GM18909 (cell line): ENCODE data around the gene ADNP.

ENCODE experiments used
- ATAC-seq: cut with Tn5 transposase; IDR thresholded peaks from one replicate; pipeline ENCODE4 v1.9.1; 2021; ENCODE audit warnings: mild to moderate bottlenecking; ENCODE audit not compliant: unreplicated experiment, poor library complexity

Gene ADNP

DNA sequence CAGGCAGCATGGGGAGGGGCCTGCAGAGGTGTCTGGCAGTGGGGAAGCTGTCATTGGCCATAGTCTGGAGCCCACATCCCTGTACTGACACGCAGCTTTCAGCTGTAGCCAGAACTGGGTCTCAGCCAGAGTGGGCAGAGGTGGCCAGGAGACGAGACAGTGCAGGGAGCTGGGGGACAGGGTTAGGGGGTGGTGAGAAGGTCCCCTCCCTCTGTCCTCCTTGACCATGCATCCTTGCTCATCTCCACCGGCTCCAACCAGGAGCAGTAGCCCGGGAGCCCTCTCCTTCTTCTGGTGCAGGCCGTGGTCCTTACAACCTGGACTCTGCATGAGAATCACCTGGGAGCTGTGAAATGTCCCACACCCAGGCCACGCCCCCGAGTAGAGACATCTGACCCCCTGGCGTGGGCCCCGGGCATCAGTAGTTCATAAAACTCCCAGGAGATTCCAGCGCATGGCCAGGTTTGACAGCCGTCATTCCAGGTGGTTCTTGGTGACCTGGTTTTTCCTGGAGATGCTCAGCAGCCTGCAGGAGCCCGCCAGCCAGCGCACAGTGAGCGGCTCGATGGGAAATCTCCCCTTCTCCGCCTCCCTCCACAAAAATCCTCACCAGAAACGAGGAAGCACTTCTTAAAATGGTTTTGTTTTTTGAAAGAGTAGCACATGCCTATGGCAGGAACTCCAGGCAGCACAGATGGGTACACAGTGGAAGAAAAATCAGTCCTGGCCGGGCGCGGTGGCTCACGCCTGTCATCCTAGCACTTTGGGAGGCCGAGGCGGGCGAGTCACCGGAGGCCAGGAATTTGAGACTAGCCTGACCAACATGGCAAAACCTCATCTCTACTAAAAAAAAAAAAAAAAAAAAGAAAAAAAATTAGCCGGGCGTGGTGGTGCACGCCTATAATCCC, 56.2 kb downstream of the ADNP start:
- ATAC-seq = no peak

DNA sequence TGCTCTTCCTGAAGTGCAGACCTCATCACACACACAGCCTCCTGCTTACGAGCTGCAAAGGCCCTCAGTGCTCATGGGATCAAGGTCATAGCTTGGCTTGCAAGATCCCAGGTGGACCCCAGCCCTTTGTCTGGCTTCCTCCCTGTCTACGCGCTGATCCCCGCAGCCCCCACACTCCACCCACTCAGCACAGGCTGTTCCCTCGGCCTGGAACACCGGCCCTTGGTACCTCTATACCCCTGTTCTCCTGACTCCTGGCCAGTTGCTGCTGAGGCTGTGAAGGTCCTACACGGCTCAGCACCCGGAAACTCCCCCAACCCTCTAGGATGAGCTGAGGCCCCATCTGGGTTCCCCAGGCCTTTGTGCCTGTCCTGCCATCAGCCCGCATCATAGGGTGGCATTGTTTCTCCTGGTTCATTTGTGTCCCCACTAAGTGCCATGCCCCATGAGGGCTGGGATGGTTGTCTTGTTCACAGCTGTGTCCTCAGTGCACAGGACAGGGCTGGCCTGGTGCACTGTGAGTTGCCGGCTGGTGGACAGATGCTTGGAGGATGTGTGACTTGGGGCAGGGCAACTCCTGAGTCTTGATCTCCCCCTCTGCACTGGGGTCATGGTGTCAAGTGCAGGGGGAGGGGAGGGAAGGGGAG, 57.0 kb downstream of the ADNP start:
- no peak for ATAC-seq

DNA sequence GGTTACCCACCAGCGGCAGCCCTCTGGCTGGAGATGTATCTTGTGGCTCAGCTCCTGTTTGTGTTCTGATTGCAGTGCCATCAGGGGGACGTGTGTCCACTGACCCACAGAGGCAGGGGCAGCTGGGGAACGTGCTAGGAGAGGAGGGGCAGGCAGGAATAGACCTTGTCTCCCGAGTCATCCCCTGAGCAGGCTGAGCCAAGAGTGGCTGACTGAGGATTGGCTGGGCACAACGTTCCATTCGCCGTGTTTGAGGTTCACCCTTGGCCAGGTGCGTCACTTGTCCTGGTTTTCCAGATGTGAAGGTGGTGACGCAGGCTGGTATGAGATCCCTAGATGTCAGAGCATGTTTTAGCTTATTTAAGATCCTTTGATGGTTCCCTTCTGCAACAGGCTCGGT, 57.7 kb downstream of the ADNP start:
- no peak for ATAC-seq

DNA sequence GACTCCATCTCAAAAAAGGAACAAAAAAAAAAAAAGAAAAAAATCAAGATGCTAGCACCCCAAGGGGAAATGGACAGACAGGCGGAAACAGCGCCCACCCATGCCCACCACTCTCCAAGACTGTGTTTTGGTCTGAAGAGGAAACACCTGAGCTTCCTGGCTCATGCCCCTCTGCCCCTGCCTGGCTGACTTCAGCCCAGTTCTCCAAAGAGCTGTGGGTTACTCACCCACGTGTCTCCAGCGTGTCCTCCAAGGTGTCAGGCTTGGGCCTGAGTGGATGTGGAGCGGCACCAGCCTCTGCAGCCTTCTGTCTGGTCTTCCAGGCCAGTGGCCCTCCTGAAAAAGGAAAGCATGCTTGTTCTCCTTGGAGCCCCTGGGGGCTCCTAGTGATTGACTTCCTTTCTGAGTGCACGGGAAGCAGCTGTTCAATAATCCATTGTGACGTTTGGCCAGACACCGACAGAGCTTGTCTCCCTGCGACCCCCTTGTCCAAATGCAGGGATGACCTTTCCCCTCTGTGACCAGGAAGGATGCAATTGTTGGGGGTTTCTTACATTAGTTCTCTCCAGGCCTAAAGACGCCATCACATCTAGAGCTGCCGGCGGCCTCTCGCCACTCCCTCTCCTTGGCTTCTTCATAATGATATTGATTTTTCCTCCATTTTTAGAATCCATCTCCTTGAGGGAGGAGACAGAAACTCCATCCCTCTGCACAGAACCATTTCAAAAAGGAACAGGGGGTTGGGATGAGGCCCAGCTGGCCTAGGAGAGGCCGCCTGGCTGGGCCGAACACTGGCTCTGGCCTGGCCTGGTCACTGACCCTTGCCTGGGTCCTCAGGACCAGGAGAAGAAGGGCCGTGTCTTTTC, 58.4 kb downstream of the ADNP start:
- no peak for ATAC-seq

DNA sequence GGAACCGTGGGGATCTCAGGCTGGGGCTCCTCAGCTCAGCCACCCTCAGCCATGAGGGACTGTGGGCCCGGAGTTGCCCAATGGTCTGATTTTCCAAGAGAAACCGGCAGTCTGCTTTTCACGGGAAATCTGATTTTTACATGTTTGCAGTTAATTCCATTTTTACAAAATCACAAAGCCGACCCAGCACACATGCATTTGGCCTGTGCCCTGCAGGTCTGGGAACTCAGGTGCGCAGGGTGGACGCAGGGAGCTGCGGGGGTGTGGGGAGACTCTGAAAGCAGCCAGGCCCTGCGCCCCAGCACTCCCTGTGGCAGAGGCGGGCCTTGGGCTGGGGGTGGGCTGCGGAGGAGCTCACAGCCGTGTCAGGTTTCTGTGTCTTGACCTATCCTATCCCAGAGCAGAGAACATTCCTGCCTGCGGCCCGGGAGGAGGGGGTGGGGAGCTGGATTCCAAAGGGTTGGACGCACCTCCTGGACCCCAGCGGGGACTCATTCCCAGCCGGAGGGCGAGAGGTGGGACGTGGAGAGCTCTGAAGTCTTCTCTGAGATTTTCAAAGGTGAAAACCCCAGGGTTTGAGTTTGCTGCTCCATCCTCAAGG, 60.6 kb downstream of the ADNP start:
- ATAC-seq = no peak

DNA sequence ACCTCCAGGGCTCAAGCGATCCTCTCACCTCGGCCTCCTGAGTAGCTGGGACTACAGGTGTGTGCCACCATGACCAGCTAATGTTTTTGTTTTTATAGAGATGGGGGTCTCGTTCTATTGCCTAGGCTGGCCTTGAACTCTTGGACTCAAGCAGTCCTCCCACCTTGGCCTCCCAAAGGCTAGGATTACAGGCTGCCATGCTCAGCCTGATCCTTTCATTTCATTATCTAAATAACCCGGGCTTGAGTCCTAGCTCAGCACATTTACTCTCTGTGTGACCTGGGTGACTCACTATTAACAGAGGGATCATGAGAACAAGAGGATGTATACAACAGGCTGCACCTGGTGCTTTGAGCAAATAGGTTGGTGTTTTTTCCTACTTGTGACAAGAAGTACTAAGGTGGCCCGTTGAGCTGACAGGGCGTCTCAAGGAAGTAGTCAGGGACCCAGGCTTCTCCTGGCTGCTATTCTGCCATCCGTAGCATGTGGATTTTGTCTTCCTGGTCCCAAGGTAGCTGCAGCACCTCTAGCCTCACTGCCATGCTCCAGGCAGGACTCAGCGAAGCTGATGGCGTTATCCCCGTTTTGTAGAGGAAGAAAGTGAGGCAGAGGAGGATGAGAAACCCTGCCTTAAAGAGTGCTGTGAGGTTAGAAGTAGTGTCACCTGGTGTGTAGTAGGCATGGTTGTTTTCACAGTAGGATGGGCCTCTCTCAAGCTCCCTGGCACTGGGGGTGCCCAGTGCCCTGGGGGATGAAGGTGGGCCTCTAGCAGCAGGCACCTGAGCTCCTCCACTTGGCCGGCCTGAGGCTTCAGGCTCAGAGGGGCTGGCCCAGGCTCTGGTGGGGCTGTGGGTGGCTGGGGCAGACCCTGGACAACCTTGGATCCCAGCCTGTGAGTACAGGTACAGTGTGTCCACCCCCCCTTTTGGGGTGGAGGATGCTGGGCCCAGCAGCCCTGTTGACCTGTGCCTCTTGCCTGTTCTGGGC, 62.4 kb downstream of the ADNP start:
- no peak for ATAC-seq

DNA sequence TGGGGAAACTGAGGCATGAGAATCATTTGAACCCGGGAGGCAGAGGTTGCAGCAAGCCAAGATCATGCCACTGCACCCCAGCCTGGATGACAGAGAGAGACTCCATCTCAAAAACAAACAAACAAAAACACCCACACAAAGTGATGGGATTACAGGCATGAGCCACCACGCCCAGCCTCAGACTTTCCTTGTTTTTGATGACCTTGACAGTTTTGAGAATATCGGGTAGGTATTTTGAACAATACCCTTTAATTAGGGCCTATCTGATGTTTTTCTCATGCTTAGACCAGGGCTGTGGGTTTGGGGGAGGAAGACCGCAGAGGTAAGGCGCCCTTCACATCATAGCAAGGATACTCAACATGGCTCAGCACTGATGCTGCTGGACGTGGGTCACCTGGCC, 63.4 kb downstream of the ADNP start:
- no peak for ATAC-seq

DNA sequence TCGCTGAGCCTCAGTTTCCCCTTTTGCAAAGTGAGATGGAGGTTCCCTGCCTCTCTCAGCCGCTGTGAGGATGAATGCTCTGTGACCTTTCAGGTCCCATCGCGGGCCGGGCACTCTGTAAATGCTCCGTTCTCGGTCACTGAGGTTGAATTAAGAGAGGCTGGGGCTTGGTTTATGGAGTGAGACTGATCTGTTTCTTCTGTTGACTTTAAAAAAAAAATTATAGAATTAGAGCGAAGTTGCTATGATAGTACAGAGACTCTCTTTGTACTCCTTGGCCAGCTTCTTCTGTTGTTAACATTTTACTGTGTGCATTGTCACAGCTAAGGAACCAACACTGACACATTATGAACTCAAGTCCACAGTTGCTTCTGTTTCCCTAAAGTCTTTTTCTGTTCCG, 64.4 kb downstream of the ADNP start:
- no peak for ATAC-seq

DNA sequence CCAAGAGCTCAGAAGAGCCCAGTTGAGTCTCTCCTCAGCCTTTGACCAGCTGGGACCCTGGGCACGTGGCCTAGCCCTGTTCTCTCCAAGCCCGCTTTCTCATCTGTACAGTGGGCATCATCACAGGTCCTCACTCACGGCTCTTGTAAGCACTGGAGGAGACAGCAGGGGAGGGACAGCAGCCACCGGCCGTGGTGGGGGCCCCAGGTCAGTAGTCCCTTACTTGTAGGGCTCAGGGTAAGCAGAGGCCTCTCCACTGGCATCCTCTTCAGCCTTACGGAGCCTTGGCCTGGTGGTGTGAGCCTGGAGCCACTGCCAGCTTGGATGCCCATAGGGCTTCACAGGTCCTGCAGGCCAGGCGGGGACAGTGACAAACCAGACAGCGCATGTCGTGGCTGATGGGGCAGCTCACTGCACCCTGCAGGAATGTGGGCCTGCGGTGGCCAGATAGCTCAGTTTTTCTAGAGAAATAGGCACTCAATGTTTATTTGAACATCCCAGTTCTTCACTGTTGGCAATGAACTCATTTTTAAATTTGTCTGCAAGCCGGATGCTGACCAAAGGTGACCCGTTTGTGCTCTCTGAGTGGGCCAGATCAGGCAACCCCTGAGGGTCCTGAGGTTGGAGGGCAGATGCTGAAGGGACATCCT, 65.1 kb downstream of the ADNP start:
- ATAC-seq = no peak

DNA sequence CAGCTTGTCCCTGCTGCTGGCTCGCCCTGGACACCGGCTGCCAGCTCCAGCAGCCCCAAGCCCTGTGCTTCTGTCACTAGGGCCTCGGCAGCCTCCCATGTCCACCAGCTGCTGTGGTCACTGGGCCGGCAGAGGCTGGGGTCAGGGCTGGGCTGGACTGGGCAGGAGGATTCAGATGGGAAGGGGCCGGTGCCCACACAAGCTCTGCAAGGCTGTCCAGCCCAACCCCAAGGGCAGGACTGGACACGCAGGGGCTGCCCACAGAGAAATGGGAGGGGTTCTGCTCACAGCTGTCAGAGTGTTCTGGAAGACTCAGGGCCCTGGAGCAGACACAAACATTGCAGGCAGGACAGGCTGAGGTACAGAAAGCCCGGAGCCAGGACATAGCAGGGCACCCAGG, 65.6 kb downstream of the ADNP start:
- ATAC-seq = no peak

DNA sequence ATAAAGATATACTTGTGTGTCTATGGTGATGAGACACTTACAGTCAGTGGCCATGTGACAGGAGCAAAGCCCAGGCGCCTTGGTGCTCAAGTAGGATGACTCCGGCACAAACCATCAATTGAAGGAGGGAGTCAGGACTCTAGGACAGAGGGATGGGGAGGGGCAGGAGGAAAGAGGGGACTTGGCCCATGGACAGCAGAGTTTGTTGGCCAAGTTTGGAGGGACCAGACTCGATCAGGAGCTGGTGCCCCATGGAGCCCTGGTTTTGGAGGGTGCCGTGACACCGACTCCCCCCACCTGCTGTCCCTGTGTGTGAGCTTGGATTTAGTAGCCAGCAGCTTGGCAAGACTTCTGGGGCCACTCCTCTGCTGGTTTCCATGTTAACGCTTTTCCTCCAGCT, 66.1 kb downstream of the ADNP start:
- ATAC-seq = no peak

DNA sequence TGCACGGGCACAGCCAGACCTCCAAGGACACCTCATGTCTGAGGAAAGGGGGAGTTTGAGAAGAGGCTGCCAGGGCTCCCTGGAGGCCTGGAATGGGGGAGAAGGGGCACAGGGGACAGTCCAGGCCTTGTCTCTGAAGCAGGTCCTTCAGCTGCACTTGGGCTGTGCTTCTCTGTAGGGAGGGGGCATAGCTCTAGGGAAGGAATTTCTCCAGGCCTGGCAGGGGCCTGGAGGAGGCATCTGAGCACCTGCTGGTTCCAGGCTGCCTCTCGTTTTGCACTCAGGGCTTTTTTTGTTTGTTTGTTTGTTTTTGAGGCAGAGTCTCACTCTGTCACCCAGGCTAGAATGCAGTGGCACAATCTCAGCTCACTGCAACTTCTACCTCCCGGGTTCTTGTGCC, 68.7 kb downstream of the ADNP start:
- no peak for ATAC-seq

DNA sequence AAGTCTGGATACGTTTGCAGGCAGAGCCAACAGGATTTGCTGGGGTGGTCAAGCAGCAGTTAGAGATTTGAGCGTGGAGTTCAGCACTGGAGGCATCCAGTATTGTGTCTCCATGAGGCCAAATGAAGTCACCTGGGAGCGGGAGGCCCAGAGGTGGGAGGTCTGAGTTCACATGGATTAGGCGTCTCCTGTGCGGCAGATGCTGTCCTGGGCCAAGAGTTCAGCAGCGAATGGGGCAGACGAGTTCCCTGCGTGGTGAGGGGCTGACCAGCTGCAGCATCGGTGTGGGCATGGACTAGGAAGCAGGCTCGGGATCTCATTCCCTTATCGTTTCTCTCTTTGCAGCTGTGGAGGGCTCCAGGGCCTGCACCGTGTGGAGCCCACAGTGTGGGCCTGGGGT, 70.2 kb downstream of the ADNP start:
- ATAC-seq = no peak

DNA sequence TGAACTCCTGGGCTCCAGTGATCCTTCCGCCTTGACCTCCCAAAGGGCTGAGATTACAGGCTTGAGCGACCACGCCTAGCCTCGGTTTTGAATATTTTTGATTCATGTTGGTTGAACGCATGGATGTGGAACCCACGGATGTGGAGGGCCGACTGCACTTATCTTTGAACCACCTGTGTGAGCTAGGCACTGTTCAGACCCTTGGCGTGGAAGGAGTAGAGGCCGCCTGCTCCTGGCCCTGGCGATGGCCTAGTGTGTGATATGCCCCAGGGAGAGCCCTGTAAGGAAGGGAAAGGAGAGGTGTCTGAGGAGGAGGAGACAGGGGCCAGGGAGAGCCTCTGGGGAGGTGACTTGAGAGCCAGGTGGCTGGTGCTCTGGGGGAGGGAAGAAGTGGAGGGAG, 72.1 kb downstream of the ADNP start:
- no peak for ATAC-seq

DNA sequence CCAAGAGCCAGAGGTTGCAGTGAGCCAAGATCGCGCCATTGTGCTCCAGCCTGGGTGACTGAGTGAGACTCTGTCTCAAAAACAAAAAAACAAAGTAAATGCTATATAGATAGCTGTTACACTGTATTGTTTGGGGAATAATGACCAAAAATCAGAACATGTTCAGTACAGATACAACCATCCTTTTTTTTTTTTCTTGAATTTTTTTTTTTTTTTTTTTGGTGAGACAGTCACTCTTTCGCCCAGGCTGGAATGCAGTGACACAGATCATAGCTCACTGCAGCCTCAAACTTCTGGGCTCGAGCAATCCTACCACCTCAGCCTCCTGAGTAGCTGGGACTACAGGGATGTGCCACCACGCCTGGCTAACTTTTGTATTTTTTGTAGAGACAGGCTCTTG, 72.7 kb downstream of the ADNP start:
- no peak for ATAC-seq

DNA sequence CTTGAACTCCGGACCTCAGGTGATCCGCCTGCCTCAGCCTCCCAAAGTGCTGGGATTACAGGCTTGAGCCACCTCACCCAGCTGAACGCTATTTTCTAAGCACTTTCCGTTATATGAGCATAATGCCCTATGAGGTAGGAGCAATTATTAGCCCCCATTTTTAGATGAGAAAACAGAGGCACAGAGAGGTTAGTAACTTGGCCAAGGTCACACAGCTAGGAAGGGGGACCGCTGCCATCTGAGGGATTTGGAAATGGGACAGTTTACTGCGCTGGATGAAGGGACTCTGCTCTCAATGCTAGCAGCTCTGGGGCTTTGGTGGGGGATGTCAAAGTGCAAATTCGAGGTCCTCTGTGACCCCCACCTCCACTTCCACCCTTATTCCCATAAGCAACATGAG, 73.9 kb downstream of the ADNP start:
- no peak for ATAC-seq

DNA sequence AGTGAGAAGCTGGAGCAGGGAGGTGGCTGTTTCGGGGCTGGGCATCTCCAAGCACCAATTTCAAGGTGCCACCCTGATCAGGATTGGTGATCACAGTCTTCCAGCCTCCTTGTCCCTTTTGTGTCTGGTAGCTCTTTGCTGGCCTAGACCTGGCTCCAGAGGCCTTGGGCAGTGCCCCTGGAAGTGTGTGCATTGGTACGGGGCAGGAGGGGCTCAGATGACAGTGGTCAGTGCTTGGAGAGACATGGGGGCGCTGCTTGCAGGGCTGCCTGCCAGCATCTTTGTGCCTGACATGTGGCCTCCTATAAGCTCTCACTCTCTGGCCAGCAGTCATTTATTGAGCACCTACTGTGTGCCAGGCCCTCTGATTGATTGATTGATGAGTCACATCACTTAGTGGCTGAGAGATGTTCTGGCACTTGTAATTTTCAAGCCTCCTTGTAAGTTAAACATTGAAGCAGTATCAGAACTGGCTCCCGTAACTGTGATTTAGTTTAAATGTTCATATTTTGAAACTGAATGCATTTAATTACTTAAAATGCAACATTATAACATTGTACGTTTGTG, 74.7 kb downstream of the ADNP start:
- no peak for ATAC-seq
